Neural cell (in vitro differentiated cells): Measurements from ENCODE around the gene DHRS3. TPM values are rescaled to one million over a fixed set of nuclear protein-coding genes. Genes with fewer than 3 reads are reported as not detected.

Source experiments
- H2AFZ ChIP-seq: fragments of 200-600, 300-800 bp; sonication (generic), shearing (Covaris generic); 2 replicates; pipeline ENCODE4 v1.6.0; 2014; ENCODE audit warnings: low read depth, mild to moderate bottlenecking, antibody characterized with exemption, low read length, moderate library complexity
- H3F3A ChIP-seq: fragments of 200-600 bp; shearing (Covaris generic); 2 replicates; pipeline ENCODE4 v1.6.1; 2016; ENCODE audit warnings: mild to moderate bottlenecking, moderate library complexity, mixed read lengths, antibody characterized with exemption, low read length; ENCODE audit not compliant: insufficient read depth, poor library complexity, severe bottlenecking
- H3K27ac ChIP-seq: fragments of 200-600, 300-800 bp; sonication (generic), shearing (Covaris generic); 2 replicates; pipeline ENCODE4 v1.5.1; 2014; ENCODE audit warnings: mild to moderate bottlenecking, low read length, moderate library complexity
- H3K27me3 ChIP-seq: fragments of 300-800, 200-600 bp; sonication (generic), shearing (Covaris generic); 2 replicates; pipeline ENCODE4 v1.6.0; 2014; ENCODE audit warnings: mild to moderate bottlenecking, low read depth, low read length, moderate library complexity; ENCODE audit not compliant: insufficient read depth
- H3K36me3 ChIP-seq: fragments of 300-800, 200-600 bp; sonication (generic), shearing (Covaris generic); 2 replicates; pipeline ENCODE4 v1.5.1; 2014; ENCODE audit warnings: mild to moderate bottlenecking, antibody characterized with exemption, low read length, moderate library complexity; ENCODE audit not compliant: insufficient read depth
- H3K4me2 ChIP-seq: fragments of 300-800, 200-600 bp; sonication (generic), shearing (Covaris generic); 2 replicates; pipeline ENCODE4 v1.6.0; 2014; ENCODE audit warnings: mild to moderate bottlenecking, low read length
- H3K4me3 ChIP-seq: fragments of 300-800, 200-600 bp; sonication (generic), shearing (Covaris generic); 2 replicates; pipeline ENCODE4 v1.5.1; 2014; ENCODE audit warnings: mild to moderate bottlenecking, low read length, moderate library complexity
- H3K79me2 ChIP-seq: fragments of 200-600 bp; shearing (Covaris generic); replicated peaks from 2 replicates; pipeline ENCODE4 v1.6.0; 2014; ENCODE audit warnings: mild to moderate bottlenecking, low read length, moderate library complexity; ENCODE audit not compliant: insufficient read depth
- H3K9ac ChIP-seq: fragments of 300-800, 200-600 bp; sonication (generic), shearing (Covaris generic); 2 replicates; pipeline ENCODE4 v1.6.1; 2016; ENCODE audit warnings: mild to moderate bottlenecking, low read length, mixed read lengths
- H3K9me2 ChIP-seq: fragments of 200-600 bp; shearing (Covaris generic); 2 replicates; pipeline ENCODE4 v1.6.1; 2016; ENCODE audit warnings: mild to moderate bottlenecking, low read length, mixed read lengths; ENCODE audit not compliant: insufficient read depth
- H3K9me3 ChIP-seq: fragments of 200-600, 300-800 bp; sonication (generic), shearing (Covaris generic); 2 replicates; pipeline ENCODE4 v1.6.1; 2016; ENCODE audit warnings: mild to moderate bottlenecking, mixed run types, low read length, moderate library complexity, mixed read lengths
- H4K20me1 ChIP-seq: fragments of 200-600 bp; shearing (Covaris generic); 2 replicates; pipeline ENCODE4 v1.6.1; 2016; ENCODE audit warnings: mild to moderate bottlenecking, mixed run types; ENCODE audit not compliant: insufficient read depth
- EP300 ChIP-seq: fragments of 450-650 bp; conservative IDR thresholded peaks from 2 replicates; pipeline ENCODE4 v1.6.1; 2014; ENCODE audit warnings: antibody characterized with exemption, mild to moderate bottlenecking, moderate library complexity; ENCODE audit not compliant: poor library complexity, severe bottlenecking
- EZH2 ChIP-seq: fragments of 200-600, 300-800 bp; shearing (Covaris generic), sonication (generic); IDR thresholded peaks from 2 replicates; pipeline ENCODE4 v1.6.1; 2014; ENCODE audit warnings: antibody characterized with exemption, low read length, borderline replicate concordance, mild to moderate bottlenecking; ENCODE audit not compliant: insufficient read depth, poor library complexity, severe bottlenecking
- MXI1 ChIP-seq: fragments of 450-650 bp; conservative IDR thresholded peaks from 2 replicates; pipeline ENCODE4 v1.6.1; 2014; ENCODE audit warnings: antibody characterized with exemption, mild to moderate bottlenecking; ENCODE audit not compliant: poor library complexity, severe bottlenecking
- POLR2AphosphoS5 ChIP-seq: IDR thresholded peaks from 2 replicates; pipeline ENCODE4 v1.6.1; 2012
- RAD21 ChIP-seq: fragments of 450-650 bp; conservative IDR thresholded peaks from 2 replicates; pipeline ENCODE4 v1.6.1; 2014; ENCODE audit warnings: antibody characterized with exemption, mild to moderate bottlenecking, moderate library complexity
- SMC3 ChIP-seq: fragments of 450-650 bp; conservative IDR thresholded peaks from 2 replicates; pipeline ENCODE4 v1.6.1; 2014; ENCODE audit warnings: antibody characterized with exemption, mild to moderate bottlenecking, moderate library complexity; ENCODE audit not compliant: poor library complexity
- TAF1 ChIP-seq: IDR thresholded peaks from 2 replicates; pipeline ENCODE4 v1.6.1; 2012; ENCODE audit warnings: low read depth
- polyA plus RNA-seq: library from polyadenylated mRNA; depleted of rRNA; stranded (reverse); fragments of >200 nt; gene quantifications from 2 replicates; pipeline ENCODE4 v1.2.3, GENCODE V29; 2014
- TF ChIP-seq, protein P1 (sequence below): IDR thresholded peaks from 2 replicates; pipeline ENCODE4 v1.6.1; 2012; ENCODE audit warnings: borderline replicate concordance
- TF ChIP-seq, protein P2 (sequence below): fragments of 450-650 bp; IDR thresholded peaks from 2 replicates; pipeline ENCODE4 v1.5.1; 2014; ENCODE audit warnings: antibody characterized with exemption, mild to moderate bottlenecking, moderate library complexity; ENCODE audit not compliant: poor library complexity, severe bottlenecking

Gene DHRS3
- polyA plus RNA-seq, 1 donor from 2014 or later, result 0.22 TPM

- H3K36me3 ChIP-seq, result no peaks in the 10 kb centered on the region
- H3K27me3 ChIP-seq, result no peaks in the 10 kb centered on the region
- no peak overlapping the region for H3K4me3 ChIP-seq
- H2AFZ ChIP-seq, result no peak overlapping the region
- H3K79me2 ChIP-seq, result no peaks in the 10 kb centered on the region
- no peak overlapping the region for H3K9ac ChIP-seq
- no peak overlapping the region for H3K4me2 ChIP-seq
- H4K20me1 ChIP-seq, result no peaks in the 10 kb centered on the region
- TF ChIP-seq MXI1 (no peak), EZH2 (no peak), RAD21 (no peak), SMC3 (no peak), EP300 (no peak), TAF1 (no peak), POLR2AphosphoS5 (no peak)
- TF ChIP-seq, protein P1, sequence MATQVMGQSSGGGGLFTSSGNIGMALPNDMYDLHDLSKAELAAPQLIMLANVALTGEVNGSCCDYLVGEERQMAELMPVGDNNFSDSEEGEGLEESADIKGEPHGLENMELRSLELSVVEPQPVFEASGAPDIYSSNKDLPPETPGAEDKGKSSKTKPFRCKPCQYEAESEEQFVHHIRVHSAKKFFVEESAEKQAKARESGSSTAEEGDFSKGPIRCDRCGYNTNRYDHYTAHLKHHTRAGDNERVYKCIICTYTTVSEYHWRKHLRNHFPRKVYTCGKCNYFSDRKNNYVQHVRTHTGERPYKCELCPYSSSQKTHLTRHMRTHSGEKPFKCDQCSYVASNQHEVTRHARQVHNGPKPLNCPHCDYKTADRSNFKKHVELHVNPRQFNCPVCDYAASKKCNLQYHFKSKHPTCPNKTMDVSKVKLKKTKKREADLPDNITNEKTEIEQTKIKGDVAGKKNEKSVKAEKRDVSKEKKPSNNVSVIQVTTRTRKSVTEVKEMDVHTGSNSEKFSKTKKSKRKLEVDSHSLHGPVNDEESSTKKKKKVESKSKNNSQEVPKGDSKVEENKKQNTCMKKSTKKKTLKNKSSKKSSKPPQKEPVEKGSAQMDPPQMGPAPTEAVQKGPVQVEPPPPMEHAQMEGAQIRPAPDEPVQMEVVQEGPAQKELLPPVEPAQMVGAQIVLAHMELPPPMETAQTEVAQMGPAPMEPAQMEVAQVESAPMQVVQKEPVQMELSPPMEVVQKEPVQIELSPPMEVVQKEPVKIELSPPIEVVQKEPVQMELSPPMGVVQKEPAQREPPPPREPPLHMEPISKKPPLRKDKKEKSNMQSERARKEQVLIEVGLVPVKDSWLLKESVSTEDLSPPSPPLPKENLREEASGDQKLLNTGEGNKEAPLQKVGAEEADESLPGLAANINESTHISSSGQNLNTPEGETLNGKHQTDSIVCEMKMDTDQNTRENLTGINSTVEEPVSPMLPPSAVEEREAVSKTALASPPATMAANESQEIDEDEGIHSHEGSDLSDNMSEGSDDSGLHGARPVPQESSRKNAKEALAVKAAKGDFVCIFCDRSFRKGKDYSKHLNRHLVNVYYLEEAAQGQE, result no peak
- TF ChIP-seq, protein P2, sequence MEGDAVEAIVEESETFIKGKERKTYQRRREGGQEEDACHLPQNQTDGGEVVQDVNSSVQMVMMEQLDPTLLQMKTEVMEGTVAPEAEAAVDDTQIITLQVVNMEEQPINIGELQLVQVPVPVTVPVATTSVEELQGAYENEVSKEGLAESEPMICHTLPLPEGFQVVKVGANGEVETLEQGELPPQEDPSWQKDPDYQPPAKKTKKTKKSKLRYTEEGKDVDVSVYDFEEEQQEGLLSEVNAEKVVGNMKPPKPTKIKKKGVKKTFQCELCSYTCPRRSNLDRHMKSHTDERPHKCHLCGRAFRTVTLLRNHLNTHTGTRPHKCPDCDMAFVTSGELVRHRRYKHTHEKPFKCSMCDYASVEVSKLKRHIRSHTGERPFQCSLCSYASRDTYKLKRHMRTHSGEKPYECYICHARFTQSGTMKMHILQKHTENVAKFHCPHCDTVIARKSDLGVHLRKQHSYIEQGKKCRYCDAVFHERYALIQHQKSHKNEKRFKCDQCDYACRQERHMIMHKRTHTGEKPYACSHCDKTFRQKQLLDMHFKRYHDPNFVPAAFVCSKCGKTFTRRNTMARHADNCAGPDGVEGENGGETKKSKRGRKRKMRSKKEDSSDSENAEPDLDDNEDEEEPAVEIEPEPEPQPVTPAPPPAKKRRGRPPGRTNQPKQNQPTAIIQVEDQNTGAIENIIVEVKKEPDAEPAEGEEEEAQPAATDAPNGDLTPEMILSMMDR, result no peak
- no peaks in the 10 kb centered on the region for H3K9me3 ChIP-seq
- no peaks in the 10 kb centered on the region for H3F3A ChIP-seq
- no peaks in the 10 kb centered on the region for H3K9me2 ChIP-seq
- H3K27ac ChIP-seq, result no peak overlapping the region
Measured at GRCh38 chr1:12656575-12656974, 38.6 kb upstream of the DHRS3 start.

- TF ChIP-seq, protein P2, result no peak
- TF ChIP-seq MXI1 (no peak), TAF1 (no peak), EP300 (no peak), RAD21 (no peak), EZH2 (no peak), SMC3 (no peak), POLR2AphosphoS5 (no peak)
- TF ChIP-seq, protein P1, result no peak
- H3K4me3 ChIP-seq, result no peak overlapping the region
- no peaks in the 10 kb centered on the region for H3F3A ChIP-seq
- no peaks in the 10 kb centered on the region for H3K9me3 ChIP-seq
- no peaks in the 10 kb centered on the region for H4K20me1 ChIP-seq
- no peak overlapping the region for H3K4me2 ChIP-seq
- H3K27ac ChIP-seq, result no peak overlapping the region
- no peaks in the 10 kb centered on the region for H3K9me2 ChIP-seq
- H3K27me3 ChIP-seq, result no peaks in the 10 kb centered on the region
- no peak overlapping the region for H2AFZ ChIP-seq
- H3K9ac ChIP-seq, result no peak overlapping the region
- H3K36me3 ChIP-seq, result no peaks in the 10 kb centered on the region
- H3K79me2 ChIP-seq, result no peaks in the 10 kb centered on the region
Measured at GRCh38 chr1:12654657-12655056, 36.6 kb upstream of the DHRS3 start.
